HS-5 (cell line): Measurements from ENCODE around the gene KNDC1.
"Not testable (repeated sequence)": the region's sequence is repeated elsewhere in the genome, so short reads cannot be mapped to it uniquely, and the experiment has no call there.

Source experiments
- DNase-seq: peaks from one replicate; pipeline ENCODE4 v3.0.0-alpha.2; 2012; ENCODE audit warnings: low read depth

Gene KNDC1

GRCh38 chr10:133124357-133125211 is 35.4 kb upstream of the KNDC1 start:
- no peak for DNase-seq

- no peak for DNase-seq
Measured at GRCh38 chr10:133125901-133126300, 34.1 kb upstream of the KNDC1 start.

GRCh38 chr10:133126431-133127290 is 33.4 kb upstream of the KNDC1 start:
- no peak for DNase-seq

GRCh38 chr10:133127291-133128125 is 32.5 kb upstream of the KNDC1 start:
- no peak for DNase-seq

GRCh38 chr10:133128126-133129070 is 31.6 kb upstream of the KNDC1 start:
- no peak for DNase-seq

GRCh38 chr10:133129071-133129858 is 30.8 kb upstream of the KNDC1 start:
- DNase-seq: no peak

- DNase-seq: no peak
Measured at GRCh38 chr10:133129859-133130495, 30.0 kb upstream of the KNDC1 start.

- no peak for DNase-seq
Measured at GRCh38 chr10:133130602-133131001, 29.4 kb upstream of the KNDC1 start.

GRCh38 chr10:133131053-133131452 is 29.0 kb upstream of the KNDC1 start:
- DNase-seq: no peak

GRCh38 chr10:133131734-133132472 is 28.1 kb upstream of the KNDC1 start:
- no peak for DNase-seq

GRCh38 chr10:133132473-133133291 is 27.3 kb upstream of the KNDC1 start:
- no peak for DNase-seq

- no peak for DNase-seq
Measured at GRCh38 chr10:133133471-133134231, 26.4 kb upstream of the KNDC1 start.

- DNase-seq: no peak
Measured at GRCh38 chr10:133134411-133135115, 25.5 kb upstream of the KNDC1 start.

GRCh38 chr10:133135116-133135465 is 24.9 kb upstream of the KNDC1 start:
- DNase-seq: no peak

- DNase-seq: not testable (repeated sequence)
Measured at GRCh38 chr10:133137486-133138145, 22.4 kb upstream of the KNDC1 start.

- no peak for DNase-seq
Measured at GRCh38 chr10:133139551-133140065, 20.4 kb upstream of the KNDC1 start.
